Muscle of arm (tissue), 12 donors: Measurements from ENCODE around the gene IL17REL. TPM values are rescaled to one million over a fixed set of nuclear protein-coding genes. Genes with fewer than 3 reads are reported as not detected.
"Not testable (repeated sequence)": the region's sequence is repeated elsewhere in the genome, so short reads cannot be mapped to it uniquely, and the experiment has no call there.

ENCODE experiments used
- DNase-seq: peaks from one replicate; pipeline ENCODE4 v3.0.0-alpha.2; 2013
- polyA plus RNA-seq, 12 donors: library from polyadenylated mRNA; unstranded; fragments of 120-200 nt; gene quantifications; one replicate each; pipeline ENCODE4 v1.2.1, GENCODE V29; 2013; ENCODE audit not compliant: insufficient read length in 12 of 12

The IL17REL gene
- polyA plus RNA-seq, 12 donors: 0.07 to 0.92 (median 0.10) TPM; not detected in 9

GRCh38 chr22:49992921-49993648 is 19.5 kb downstream of the IL17REL start:
- DNase-seq: no peak

GRCh38 chr22:49991907-49992533 is 20.5 kb downstream of the IL17REL start:
- DNase-seq: no peak

GRCh38 chr22:49991167-49991566 is 21.4 kb downstream of the IL17REL start:
- DNase-seq: no peak

GRCh38 chr22:49989826-49990225 is 22.7 kb downstream of the IL17REL start:
- DNase-seq: not testable (repeated sequence)

GRCh38 chr22:49986325-49986724 is 26.2 kb downstream of the IL17REL start:
- DNase-seq: no peak

- DNase-seq: no peak
Measured at GRCh38 chr22:49983148-49984042, 29.2 kb downstream of the IL17REL start.

- DNase-seq: not testable (repeated sequence)
Measured at GRCh38 chr22:49981799-49982198, 30.8 kb downstream of the IL17REL start.

- DNase-seq: no peak
Measured at GRCh38 chr22:49979587-49980264, 32.8 kb downstream of the IL17REL start.

- DNase-seq: no peak
Measured at GRCh38 chr22:49977578-49977977, 35.0 kb downstream of the IL17REL start.

- DNase-seq: no peak
Measured at GRCh38 chr22:49976439-49977175, 36.0 kb downstream of the IL17REL start.

GRCh38 chr22:49975543-49976389 is 36.8 kb downstream of the IL17REL start:
- DNase-seq: no peak

- no peak for DNase-seq
Measured at GRCh38 chr22:49973018-49973961, 39.3 kb downstream of the IL17REL start.

GRCh38 chr22:49972163-49973017 is 40.2 kb downstream of the IL17REL start:
- DNase-seq: no peak

- no peak for DNase-seq
Measured at GRCh38 chr22:49971232-49972162, 41.1 kb downstream of the IL17REL start.

- DNase-seq: peak; percentile 61
Measured at GRCh38 chr22:49970528-49971231, 41.9 kb downstream of the IL17REL start.
